GM19238 (cell line): ENCODE results near the gene GTF2H3.

ENCODE experiments used
- DNase-seq: peaks from one replicate; pipeline ENCODE4 v3.0.0; 2011; ENCODE audit warnings: low spot score; ENCODE audit not compliant: insufficient read length

GTF2H3 gene

GRCh38 chr12:123645380-123645779 lies 11.8 kb downstream of the GTF2H3 start:
- no peak for DNase-seq

- DNase-seq: no peak
These were observed 12.2 kb downstream of the GTF2H3 start for GRCh38 chr12:123645878-123646277.

GRCh38 chr12:123648401-123648800 lies 14.8 kb downstream of the GTF2H3 start:
- no peak for DNase-seq

DNA sequence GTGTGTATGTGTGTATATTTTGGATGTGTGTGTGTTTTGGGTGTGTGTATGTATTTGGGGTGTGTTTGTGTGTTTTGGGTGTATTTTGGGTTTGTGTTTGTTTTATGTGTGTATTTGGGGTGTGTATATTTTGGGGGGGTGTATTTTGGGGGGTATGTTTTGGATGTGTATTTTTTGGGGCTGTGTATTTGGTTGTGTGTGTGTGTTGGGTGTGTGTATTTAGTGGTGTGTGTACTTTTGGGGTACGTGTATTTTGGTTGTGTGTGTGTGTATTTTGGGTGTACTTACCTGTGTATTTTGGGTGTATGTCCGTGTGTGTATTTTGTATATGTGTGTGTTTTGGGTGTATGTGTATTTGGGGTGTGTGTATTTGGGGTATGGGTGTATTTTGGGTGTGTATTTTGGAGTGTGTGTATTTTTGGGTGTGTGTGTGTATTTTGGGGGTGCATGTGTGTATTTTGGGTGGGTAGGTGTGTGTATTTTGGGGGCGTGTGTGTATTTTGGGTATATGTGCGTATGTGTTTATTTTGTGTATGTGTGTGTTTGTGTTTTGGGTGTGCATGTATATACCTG lies 20.6 kb downstream of the GTF2H3 start:
- no peak for DNase-seq

DNA sequence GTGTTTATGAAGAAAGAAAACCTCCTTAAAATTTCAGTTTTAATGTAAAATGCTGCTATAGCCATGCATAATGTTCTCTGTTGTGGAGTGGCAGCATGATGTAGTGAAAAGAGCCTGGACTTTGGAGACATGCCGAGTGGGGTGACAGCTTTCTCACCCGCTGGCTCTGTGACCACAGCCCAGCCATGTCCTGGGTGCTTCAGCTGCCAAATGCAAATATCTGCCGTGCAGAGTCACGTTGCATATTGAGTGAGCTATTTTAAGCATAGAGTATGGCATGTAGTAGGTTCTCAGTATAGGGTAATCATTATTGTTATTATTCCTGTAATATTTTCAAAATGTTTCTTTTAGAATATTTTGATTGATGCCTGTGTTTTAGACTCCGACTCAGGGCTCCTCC lies 21.8 kb downstream of the GTF2H3 start:
- peak; percentile 40 for DNase-seq

GRCh38 chr12:123656392-123656791 lies 22.8 kb downstream of the GTF2H3 start:
- no peak for DNase-seq

DNA sequence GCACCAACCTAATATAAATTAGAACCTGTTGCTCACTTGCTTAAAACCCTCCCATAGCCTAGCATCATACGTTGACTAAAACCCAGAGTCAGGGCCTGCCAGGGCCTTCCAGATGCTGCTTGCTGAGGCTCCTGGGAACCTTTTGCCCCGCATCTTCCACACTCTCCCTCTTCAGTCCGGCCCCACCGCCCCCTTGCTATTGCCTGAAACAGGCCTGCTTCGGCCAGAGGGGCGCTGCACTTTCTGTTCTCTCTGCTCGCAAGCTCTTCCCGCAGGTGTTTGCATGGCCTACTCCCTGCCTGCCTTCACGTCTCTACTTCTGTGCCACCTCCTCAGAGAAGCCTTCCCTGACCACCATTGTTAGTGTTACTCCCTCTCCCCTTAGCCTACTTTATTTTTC lies 23.6 kb downstream of the GTF2H3 start:
- no peak for DNase-seq

DNA sequence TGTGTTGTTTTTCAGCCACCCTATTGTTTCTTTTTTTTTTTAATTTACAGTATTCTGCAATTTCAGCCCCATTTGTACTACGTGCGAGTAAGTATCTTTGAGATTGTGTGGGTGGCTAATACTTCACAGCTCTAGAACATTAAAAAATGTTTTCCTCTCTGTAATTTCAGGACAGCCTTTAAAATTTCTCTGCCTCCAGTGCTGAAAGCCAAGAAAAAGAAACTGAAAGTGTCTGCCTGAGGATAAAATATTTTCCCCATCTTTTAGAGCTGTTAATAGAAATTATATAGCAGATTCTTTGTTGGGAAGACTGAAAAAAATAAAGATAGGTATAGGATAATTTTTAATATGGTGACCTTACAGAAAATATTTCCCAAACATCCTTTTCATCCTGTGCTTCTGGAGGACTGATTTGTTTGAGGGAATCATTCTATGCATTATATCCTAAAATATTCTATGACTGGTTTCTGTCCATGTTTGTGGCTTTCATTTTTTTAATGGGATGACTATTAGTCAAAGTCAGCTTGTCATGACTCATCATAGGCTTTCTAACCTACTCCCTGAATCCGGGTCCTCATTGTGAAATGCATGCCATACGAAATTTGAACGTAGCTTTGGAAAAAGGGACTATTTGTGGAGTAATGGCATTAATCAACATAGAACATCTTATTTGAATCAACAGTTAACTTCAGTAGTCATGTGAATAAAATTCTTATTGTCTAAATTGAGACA lies 26.5 kb downstream of the GTF2H3 start:
- no peak for DNase-seq

DNA sequence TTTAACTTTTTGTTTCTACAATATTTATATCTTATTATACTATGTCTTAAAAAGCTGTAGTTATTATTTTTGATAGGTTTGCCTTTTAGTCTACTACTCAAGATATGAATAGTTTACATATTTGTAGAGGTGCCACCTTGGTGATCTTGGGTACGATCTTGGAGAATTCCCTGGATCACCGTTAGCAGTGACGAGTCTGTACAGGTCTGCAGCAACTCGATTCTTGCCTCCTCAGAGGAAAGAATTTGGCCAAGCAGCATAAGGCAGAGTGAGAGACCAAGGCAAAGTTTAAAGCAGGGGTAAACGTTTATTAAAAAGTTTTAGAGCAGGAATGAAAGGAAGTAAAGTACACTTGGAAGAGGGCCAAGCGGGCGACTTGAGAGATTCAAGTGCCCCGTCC lies 34.1 kb downstream of the GTF2H3 start:
- no peak for DNase-seq

DNA sequence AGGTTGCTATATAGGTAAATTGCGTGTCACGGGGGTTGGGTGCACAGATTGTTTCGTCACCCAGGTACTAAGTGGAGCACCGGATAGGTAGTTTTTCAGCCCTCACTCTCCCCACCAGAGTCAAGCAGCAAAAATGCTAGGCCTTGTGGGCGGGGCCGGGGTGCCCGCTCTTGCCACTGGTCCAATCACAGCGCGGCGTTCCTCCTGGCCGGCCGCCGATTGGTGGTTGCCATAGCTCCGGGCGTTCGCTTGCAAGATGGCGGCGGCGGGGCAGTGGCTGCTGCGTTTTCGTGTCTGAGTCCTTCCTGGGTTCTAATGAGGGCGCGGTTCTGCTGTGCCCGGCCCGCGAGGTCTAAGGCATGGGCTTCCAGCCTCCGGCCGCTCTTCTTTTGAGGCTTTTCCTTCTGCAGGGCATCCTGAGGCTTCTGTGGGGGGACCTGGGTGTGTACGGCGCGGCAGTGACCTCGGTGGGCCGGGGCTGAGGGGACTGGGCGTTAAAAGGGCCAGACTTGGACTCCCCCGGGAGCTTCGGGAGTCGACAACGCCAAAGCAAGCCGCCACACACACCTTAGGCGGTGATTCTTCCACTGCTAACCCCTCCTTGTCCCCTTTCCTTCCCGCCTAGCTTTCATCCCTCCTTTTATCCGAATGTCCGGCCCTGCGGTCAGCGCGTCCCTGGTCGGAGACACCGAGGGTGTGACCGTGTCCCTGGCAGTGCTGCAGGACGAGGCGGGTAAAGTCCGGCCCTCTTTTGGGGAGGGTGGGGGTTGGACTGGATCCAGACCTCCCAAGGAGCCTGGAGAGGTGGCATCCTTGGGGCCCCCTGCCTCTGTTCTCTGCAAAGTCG lies 37.5 kb downstream of the GTF2H3 start, which contains the start of gene TCTN2:
TSS of gene TCTN2 (plus strand) at position 232 of the 847 bp plus-strand sequence. CDS start at position 360, 128 bp downstream.
- peak; percentile 98 for DNase-seq

DNA sequence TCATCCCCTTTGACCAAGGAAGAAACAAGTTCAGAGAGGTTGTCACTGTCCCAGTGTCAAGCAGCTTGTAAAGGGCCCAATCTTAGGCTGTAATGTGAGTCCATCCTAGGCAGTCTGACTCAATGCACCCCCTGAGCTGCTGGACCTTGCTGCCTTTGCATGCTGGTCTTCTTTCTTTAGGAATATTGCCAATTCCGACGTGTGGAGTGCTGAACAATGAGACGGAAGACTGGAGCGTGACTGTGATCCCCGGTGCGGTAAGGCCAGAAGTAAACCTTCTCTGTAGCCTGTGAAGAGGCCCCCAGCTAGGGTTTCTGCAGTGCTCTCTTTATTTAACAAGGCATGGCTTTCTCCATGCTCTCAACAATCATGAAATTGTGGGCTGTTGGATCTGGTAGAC lies 38.2 kb downstream of the GTF2H3 start:
- DNase-seq: no peak

DNA sequence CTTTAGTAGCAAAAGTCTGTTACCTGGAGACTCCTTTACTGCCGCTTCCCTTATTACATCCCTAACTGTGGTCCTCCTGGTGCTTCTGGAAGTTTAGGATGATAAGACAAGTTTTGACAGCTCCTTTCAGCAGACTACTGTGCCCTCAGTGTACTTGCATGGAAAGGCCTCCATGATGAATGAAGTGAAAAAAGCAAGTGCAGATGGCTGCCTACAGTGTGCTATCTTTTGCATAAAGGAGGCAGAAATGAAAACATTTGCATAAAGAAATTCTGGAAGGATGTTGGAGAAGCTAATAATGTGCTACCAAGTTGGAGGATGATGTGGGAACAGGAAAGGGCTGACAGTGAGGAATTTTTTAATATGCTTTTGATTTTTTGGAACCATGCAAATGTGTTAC lies 41.8 kb downstream of the GTF2H3 start:
- no peak for DNase-seq

DNA sequence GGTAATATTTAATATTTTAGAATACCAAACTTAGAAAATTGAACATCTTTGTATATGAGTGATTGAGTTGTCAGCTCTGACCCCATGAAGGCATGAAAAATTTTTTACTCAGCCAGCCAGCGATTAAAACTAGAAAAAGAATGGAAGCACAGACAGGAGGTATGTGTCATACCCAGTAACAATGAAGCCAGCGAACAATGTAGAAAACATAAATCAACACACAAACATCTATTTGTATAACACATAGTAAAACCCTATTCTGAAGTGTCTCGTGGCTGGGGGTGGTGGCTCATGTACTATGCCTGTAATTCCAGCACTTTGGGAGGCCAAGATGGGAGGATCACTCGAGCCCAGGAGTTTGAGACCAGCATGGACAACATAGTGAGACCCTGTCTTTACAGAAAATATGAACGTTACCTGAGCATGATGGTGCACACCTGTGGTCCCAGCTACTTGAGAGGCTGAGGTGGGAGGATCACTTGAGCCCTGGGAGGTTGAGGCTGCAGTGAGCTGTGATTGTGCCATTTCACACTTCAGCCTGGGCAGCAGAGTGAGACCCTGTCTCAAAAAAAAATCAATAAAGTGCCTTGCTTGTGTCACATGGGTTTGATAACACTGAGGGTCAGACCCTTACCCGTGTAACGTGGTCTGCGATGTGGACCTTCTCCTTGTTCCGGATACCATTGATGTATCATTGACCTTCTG lies 43.1 kb downstream of the GTF2H3 start:
- DNase-seq: no peak

- DNase-seq: no peak
These were observed 45.4 kb downstream of the GTF2H3 start for GRCh38 chr12:123678981-123679380.

- DNase-seq: no peak
These were observed 48.0 kb downstream of the GTF2H3 start for GRCh38 chr12:123681605-123682004.

DNA sequence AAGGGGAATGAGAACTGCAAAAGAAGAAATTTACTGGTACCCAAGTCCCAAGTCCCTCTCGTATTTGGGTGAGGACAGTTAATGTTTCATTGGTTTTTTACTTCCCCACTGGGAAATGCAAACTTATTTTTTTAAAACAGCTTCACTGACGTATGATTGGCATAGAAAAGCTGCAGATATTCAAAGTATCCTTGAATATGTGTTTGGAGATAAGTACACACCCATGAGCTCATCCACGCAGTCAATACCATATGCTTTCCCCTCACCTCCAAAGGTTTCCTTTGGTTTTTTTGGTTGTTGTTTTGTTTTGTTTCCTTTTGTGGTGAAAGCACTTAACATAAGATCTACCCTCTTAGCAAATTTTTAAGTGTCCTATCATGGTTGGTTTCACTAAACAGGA lies 50.3 kb downstream of the GTF2H3 start:
- no peak for DNase-seq

GRCh38 chr12:123686636-123687190 lies 53.1 kb downstream of the GTF2H3 start:
- no peak for DNase-seq

DNA sequence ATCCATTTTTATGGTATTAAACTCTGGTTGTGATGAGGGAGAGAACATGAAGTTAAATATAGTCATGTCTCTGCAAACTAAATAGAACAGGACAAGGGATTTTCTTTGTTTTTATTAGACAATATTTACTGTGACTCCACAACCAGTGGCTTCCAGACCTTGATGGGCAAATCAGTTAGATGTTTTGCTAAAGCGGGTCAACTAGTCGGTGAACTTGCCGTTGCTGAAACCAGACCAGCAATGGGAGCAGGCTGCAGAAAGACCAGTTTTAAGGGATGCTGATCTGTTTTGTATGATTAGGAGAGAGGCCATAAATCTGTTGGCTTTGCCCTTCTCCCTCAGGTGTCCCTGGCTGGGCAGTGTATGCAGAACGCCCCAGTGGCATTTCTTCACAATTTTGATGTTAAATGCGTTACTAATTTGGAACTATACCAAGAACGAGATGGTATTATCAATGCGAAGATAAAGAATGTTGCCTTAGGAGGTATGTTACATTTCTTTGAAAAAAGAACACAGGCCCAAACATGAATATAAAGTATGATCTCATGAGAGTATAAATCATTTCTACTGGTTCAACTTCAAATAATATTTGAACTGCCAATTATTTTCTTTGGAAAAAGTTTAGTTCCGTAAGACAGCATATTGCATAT lies 56.7 kb downstream of the GTF2H3 start:
- DNase-seq: no peak

DNA sequence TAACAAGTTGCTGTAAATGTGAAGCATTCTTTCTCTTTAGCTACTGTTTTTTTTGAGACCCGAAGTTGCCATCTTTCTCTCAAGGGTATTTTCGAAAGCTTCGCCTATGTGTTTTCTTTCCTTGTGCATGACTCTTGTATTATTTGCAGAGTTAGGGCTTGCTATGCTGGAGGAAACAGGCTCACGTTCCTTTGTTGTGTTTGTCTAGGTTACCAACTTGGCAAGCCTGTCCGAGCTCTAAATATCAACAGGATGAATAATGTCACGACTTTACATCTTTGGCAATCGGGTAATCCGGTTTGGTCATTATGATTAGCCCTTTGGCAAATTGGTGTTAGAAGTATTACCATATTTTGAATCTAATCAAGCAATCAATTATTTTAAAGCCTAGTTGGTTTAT lies 62.6 kb downstream of the GTF2H3 start:
- no peak for DNase-seq

DNA sequence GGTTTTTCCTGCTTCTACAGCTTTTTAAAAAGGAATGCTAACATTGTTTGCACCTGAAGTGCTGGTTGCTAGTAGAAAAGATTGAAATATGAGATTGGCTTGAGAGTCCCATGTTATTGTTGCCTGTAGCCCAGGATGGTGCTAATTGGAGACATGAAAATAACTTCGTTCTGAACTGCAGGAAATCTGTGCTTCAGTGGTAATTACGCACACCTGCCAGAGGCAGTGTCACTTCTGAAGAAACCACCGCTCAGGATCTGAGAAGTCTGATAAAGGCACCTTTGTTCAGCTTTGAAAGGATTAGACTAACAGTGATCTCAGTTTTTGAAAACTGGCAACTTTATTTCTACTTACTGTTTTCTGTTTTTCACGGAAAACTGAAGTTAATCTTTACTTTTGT lies 63.0 kb downstream of the GTF2H3 start:
- no peak for DNase-seq

DNA sequence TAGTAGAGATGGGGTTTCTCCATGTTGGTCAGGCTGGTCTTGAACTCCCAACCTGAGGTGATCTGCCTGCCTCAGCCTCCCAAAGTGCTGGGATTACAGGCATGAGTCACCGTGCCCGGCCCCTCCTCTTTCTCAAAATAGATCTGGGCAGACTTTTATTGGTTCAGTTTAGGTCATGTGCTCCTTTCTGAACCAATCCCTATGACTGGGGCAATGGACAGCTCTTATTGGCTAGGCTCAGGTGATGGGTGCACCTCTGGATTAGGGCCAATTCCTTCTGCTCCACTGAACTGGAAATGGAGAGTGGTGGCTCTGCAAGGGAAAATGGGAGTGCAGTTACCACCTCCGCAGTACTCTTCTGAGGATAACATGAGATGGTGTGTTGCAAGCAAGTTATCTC lies 72.3 kb downstream of the GTF2H3 start:
- DNase-seq: no peak
